Endothelial cell of umbilical vein (primary cell): ENCODE data around the gene NEB. TPM values are rescaled to one million over a fixed set of nuclear protein-coding genes. Genes with fewer than 3 reads are reported as not detected.

Experiments
- BruUV-seq: library from RNA; stranded (reverse); fragments of 400-500 nt; replicated peaks from 2 replicates; lab custom pipeline; 2021; lab: Mats Ljungman, UMichigan
- CTCF ChIA-PET: fragments of 300-600, 350-600 bp; sonication (Branson Sonifier 250); formaldehyde crosslinking; loops from one replicate; lab custom pipeline; 2021; ENCODE audit warnings: antibody characterized with exemption, inconsistent platforms; lab: Charles Lee
- POLR2A ChIA-PET: fragments of 300-600, 350-600 bp; sonication (Branson Sonifier 250); formaldehyde crosslinking; loops from one replicate; lab custom pipeline; 2021; ENCODE audit warnings: antibody characterized with exemption, inconsistent platforms; lab: Charles Lee
- DNase-seq: peaks from one replicate; pipeline ENCODE4 v3.0.0-alpha.2; 2011; ENCODE audit warnings: low read depth, low spot score
- FAIRE-seq: peaks from 2 replicates; lab custom pipeline; 2011; peaks lifted over from hg19 to GRCh38; lab: Jason Lieb, UNC
- H2AFZ ChIP-seq: 2 replicates; pipeline ENCODE4 v1.6.0; 2012; ENCODE audit warnings: low read depth, low read length, control low read depth, inconsistent platforms
- H3K27ac ChIP-seq: 2 replicates; pipeline ENCODE4 v1.5.1; 2011; ENCODE audit warnings: low read depth, mild to moderate bottlenecking, control low read depth, low read length, moderate library complexity; ENCODE audit not compliant: insufficient read depth
- H3K27me3 ChIP-seq, 2 experiments: 2 replicates each; pipeline versions ENCODE4 v1.6.0 to v1.6.1; 2011; ENCODE audit warnings: low read length in 2 of 2, mixed read lengths in 1 of 2; ENCODE audit not compliant: control insufficient read depth in 2 of 2, insufficient read depth in 2 of 2
- H3K36me3 ChIP-seq, 2 experiments: 2 replicates in 1 of 2; 3 replicates in 1 of 2; pipeline ENCODE4 v1.5.1; 2011; ENCODE audit warnings: low read length in 2 of 2, mild to moderate bottlenecking in 1 of 2, moderate library complexity in 1 of 2; ENCODE audit not compliant: control insufficient read depth in 2 of 2, insufficient read depth in 2 of 2; ENCODE audit errors: extremely low read depth in 1 of 2
- H3K4me1 ChIP-seq: 3 replicates; pipeline ENCODE4 v1.5.1; 2011; ENCODE audit warnings: mild to moderate bottlenecking, low read length; ENCODE audit not compliant: control insufficient read depth, insufficient read depth; ENCODE audit errors: extremely low read depth
- H3K4me2 ChIP-seq: 2 replicates; pipeline ENCODE4 v1.6.1; 2011; ENCODE audit warnings: low read length, control low read depth, mixed read lengths; ENCODE audit not compliant: insufficient read depth
- H3K4me3 ChIP-seq, 3 experiments: fragments of 200-600 bp in 1 of 3; sonication (generic), shearing (Covaris generic) in 1 of 3; replicated peaks in 1 of 3; 2 replicates each; pipeline ENCODE4 v1.5.1; 2011 to 2016; ENCODE audit warnings: control low read depth in 3 of 3, low read length in 3 of 3, mild to moderate bottlenecking in 2 of 3, inconsistent platforms in 1 of 3, low read depth in 1 of 3, moderate library complexity in 1 of 3; ENCODE audit not compliant: insufficient read depth in 1 of 3
- H3K79me2 ChIP-seq: 2 replicates; pipeline ENCODE4 v1.6.0; 2012; ENCODE audit warnings: low read length, inconsistent platforms; ENCODE audit not compliant: control insufficient read depth, insufficient read depth
- H3K9ac ChIP-seq: replicated peaks from 2 replicates; pipeline ENCODE3; 2011; ENCODE audit warnings: low read length, control low read depth; ENCODE audit not compliant: insufficient read depth; ENCODE audit errors: extremely low read depth
- H3K9me1 ChIP-seq: replicated peaks from 3 replicates; pipeline ENCODE4 v1.6.0; 2011; ENCODE audit warnings: mild to moderate bottlenecking, low read length; ENCODE audit not compliant: control insufficient read depth, insufficient read depth; ENCODE audit errors: extremely low read depth
- H3K9me3 ChIP-seq: replicated peaks from 2 replicates; pipeline ENCODE4 v1.5.1; 2012; ENCODE audit warnings: low read length, inconsistent platforms; ENCODE audit not compliant: control insufficient read depth, insufficient read depth
- H4K20me1 ChIP-seq: replicated peaks from 2 replicates; pipeline ENCODE3; 2011; ENCODE audit warnings: mild to moderate bottlenecking, low read length; ENCODE audit not compliant: control insufficient read depth, insufficient read depth; ENCODE audit errors: extremely low read depth
- CTCF ChIP-seq, 2 donors: IDR thresholded peaks; 1 replicate in 1 of 2; 2 replicates in 1 of 2; pipeline ENCODE4 v1.5.1; 2011; ENCODE audit warnings: low read length in 2 of 2, mild to moderate bottlenecking in 2 of 2, moderate library complexity in 2 of 2, control low read depth in 1 of 2, inconsistent platforms in 1 of 2, low read depth in 1 of 2; ENCODE audit not compliant: insufficient read depth in 1 of 2; ENCODE audit errors: extremely low read depth in 1 of 2
- EZH2 ChIP-seq: IDR thresholded peaks from 2 replicates; pipeline ENCODE4 v1.6.1; 2012; ENCODE audit warnings: borderline replicate concordance, low read depth, mild to moderate bottlenecking, moderate library complexity, low read length, inconsistent platforms; ENCODE audit not compliant: severe bottlenecking
- FOS ChIP-seq: IDR thresholded peaks from 2 replicates; pipeline ENCODE4 v1.6.1; 2011; ENCODE audit warnings: mild to moderate bottlenecking, low read length, moderate library complexity, borderline replicate concordance; ENCODE audit not compliant: insufficient read depth
- GATA2 ChIP-seq: IDR thresholded peaks from 2 replicates; pipeline ENCODE4 v1.7.0; 2011; ENCODE audit warnings: low read depth, mild to moderate bottlenecking, moderate library complexity, mixed read lengths, low read length; ENCODE audit not compliant: insufficient read length, insufficient read depth
- JUN ChIP-seq: IDR thresholded peaks from 2 replicates; pipeline ENCODE4 v1.6.1; 2011; ENCODE audit warnings: borderline replicate concordance, low read depth; ENCODE audit not compliant: insufficient read length, insufficient read depth
- MAX ChIP-seq: IDR thresholded peaks from 2 replicates; pipeline ENCODE4 v1.6.1; 2011; ENCODE audit not compliant: insufficient read depth, insufficient read length
- MYC ChIP-seq: IDR thresholded peaks from one replicate; pipeline ENCODE4 v1.6.1; 2011; ENCODE audit warnings: mild to moderate bottlenecking, low read depth, low read length
- POLR2A ChIP-seq: IDR thresholded peaks from 2 replicates; pipeline ENCODE4 v1.6.1; 2012; ENCODE audit warnings: low read depth, mild to moderate bottlenecking, control low read depth, low read length
- POLR2AphosphoS5 ChIP-seq: IDR thresholded peaks from 2 replicates; pipeline ENCODE4 v1.6.1; 2012; ENCODE audit warnings: low read depth, mild to moderate bottlenecking, control low read depth, low read length, moderate library complexity; ENCODE audit not compliant: insufficient read depth
- dilution Hi-C: fragments of 300-500 bp; cut with MboI; formaldehyde crosslinking; loops from one replicate; pipeline ENCODE4 v1.15.0; 2019; ENCODE audit warnings: low sequenced_read_pairs; ENCODE audit not compliant: extremely low pct_ligation_motif_present
- intact Hi-C: fragments of 100-400 bp; cut with micrococcal nuclease; formaldehyde crosslinking; loops from one replicate; pipeline ENCODE4 v1.10.0; 2022
- polyA plus RNA-seq, 4 experiments: library from polyadenylated mRNA; depleted of rRNA in 3 of 4; stranded (reverse) in 3 of 4; unstranded in 1 of 4; fragments of >200 nt; gene quantifications; 2 replicates each; pipeline versions ENCODE4 v1.2.1 to v1.2.3, GENCODE V29; 2011 to 2012; ENCODE audit warnings: missing spikeins in 1 of 4
- total RNA-seq: library from RNA; stranded (reverse); gene quantifications from 2 replicates; pipeline ENCODE4 v1.2.3, GENCODE V29; 2021

NEB gene
- total and polyA plus RNA-seq, 2 donors (not counting 3 experiments of a cell fraction or from before 2014, with no cell fraction given): 0.84 to 1.8 TPM

GRCh38 chr2:151655663-151656398, 78.4 kb downstream of the NEB start:
- dilution Hi-C loops: no loop called here
- POLR2A ChIA-PET: no interaction called here
- Histone ChIP-seq H3K79me2 (no peaks in the 10 kb centered on the region), H3K9me3 (no peaks in the 10 kb centered on the region), H4K20me1 (no peaks in the 10 kb centered on the region), H3K9me1 (no peaks in the 10 kb centered on the region), H3K9ac (no peak overlapping the region), H3K4me3 (no peak overlapping the region), H3K36me3 (no peaks in the 10 kb centered on the region), H2AFZ (no peak overlapping the region), H3K4me2 (no peak overlapping the region), H3K27me3 (peaks cover 0 to 4% of the 10 kb centered on the region in 2 experiments), H3K27ac (no peak overlapping the region), H3K4me1 (no peaks in the 10 kb centered on the region)
- DNase-seq: peak; percentile 39
- FAIRE-seq: no peak
- BruUV-seq: no TSS peak
- intact Hi-C loops: no loop called here
- no peak for TF ChIP-seq MYC
- no peak for TF ChIP-seq POLR2A
- TF ChIP-seq JUN: no peak
- CTCF ChIA-PET: interaction anchor here (0.7 kb wide), 1 partner anchor 23 kb away, joined by 3 read pairs; no protein-coding TSS in a partner anchor

GRCh38 chr2:151654891-151655290, 79.4 kb downstream of the NEB start:
- Histone ChIP-seq H3K27me3 (peaks cover 0 to 4% of the 10 kb centered on the region in 2 experiments), H3K9ac (no peak overlapping the region), H2AFZ (no peak overlapping the region), H3K4me3 (no peak overlapping the region), H3K9me3 (no peaks in the 10 kb centered on the region), H4K20me1 (no peaks in the 10 kb centered on the region), H3K4me1 (no peaks in the 10 kb centered on the region), H3K36me3 (no peaks in the 10 kb centered on the region), H3K4me2 (no peak overlapping the region), H3K9me1 (no peaks in the 10 kb centered on the region), H3K79me2 (no peaks in the 10 kb centered on the region), H3K27ac (no peak overlapping the region)
- ChIA-PET POLR2A (no interaction called here), CTCF (interaction anchor here (0.8 to 1.8 kb wide), 4 partner anchors 10 to 62 kb away, joined by 3 to 4 read pairs (median 3); no protein-coding TSS in a partner anchor)
- FAIRE-seq (no peak), DNase-seq (no peak)
- BruUV-seq: no TSS peak
- TF ChIP-seq EZH2 (no peak), POLR2AphosphoS5 (no peak), GATA2 (no peak), MAX (no peak), MYC (no peak), JUN (no peak), POLR2A (no peak), CTCF (IDR thresholded peaks at IDR 0.05; ENCODE audit: extremely low read depth in 1 of 2, insufficient read depth in 1 of 2, low read depth in 1 of 2, low read length in 2 of 2) (no peak), FOS (no peak)
- intact Hi-C loops (no loop called here), dilution Hi-C loops (no loop called here)
